Common myeloid progenitor, CD34-positive (primary cell): ENCODE results near the gene PPP1R3C.

Experiments
- CTCF ChIA-PET: fragments of 350-600 bp; sonication (Branson Sonifier 250); formaldehyde crosslinking; loops from one replicate; lab custom pipeline; 2021; ENCODE audit warnings: antibody characterized with exemption; lab: Charles Lee
- POLR2A ChIA-PET: fragments of 350-600 bp; sonication (Branson Sonifier 250); formaldehyde crosslinking; loops from one replicate; lab custom pipeline; 2021; ENCODE audit warnings: antibody characterized with exemption; lab: Charles Lee
- DNase-seq, 3 donors: peaks; one replicate each; pipeline versions ENCODE4 v3.0.0 to v3.0.0-alpha.2; 2013
- H3K27ac ChIP-seq, 2 experiments: 1 replicate in 1 of 2; 2 replicates in 1 of 2; pipeline ENCODE4 v1.7.0; 2013; ENCODE audit warnings: inconsistent platforms in 2 of 2, low read length in 2 of 2, mild to moderate bottlenecking in 2 of 2, low read depth in 1 of 2, moderate library complexity in 1 of 2; ENCODE audit not compliant: severe bottlenecking in 2 of 2, insufficient read depth in 1 of 2, poor library complexity in 1 of 2
- H3K27me3 ChIP-seq, 5 experiments: replicated peaks in 2 of 5; 1 replicate in 3 of 5; 2 replicates in 2 of 5; pipeline versions ENCODE4 v1.6.1 to v1.7.0; 2013; ENCODE audit warnings: low read length in 4 of 5, mild to moderate bottlenecking in 2 of 5, moderate library complexity in 2 of 5, inconsistent platforms in 1 of 5; ENCODE audit not compliant: insufficient read depth in 5 of 5, control insufficient read depth in 4 of 5
- H3K36me3 ChIP-seq, 4 experiments: 1 replicate in 2 of 4; 2 replicates in 2 of 4; pipeline versions ENCODE4 v1.6.1 to v1.7.0; 2013; ENCODE audit warnings: low read length in 3 of 4, control low read depth in 1 of 4, mild to moderate bottlenecking in 1 of 4; ENCODE audit not compliant: control insufficient read depth in 4 of 4, insufficient read depth in 4 of 4
- H3K4me1 ChIP-seq, 4 experiments: 1 replicate in 3 of 4; 2 replicates in 1 of 4; pipeline versions ENCODE4 v1.6.1 to v1.7.1; 2013; ENCODE audit warnings: low read length in 3 of 4, mild to moderate bottlenecking in 3 of 4, control low read depth in 1 of 4, inconsistent platforms in 1 of 4, moderate library complexity in 1 of 4; ENCODE audit not compliant: control insufficient read depth in 4 of 4, insufficient read depth in 4 of 4; ENCODE audit errors: control extremely low read depth in 1 of 4
- H3K4me3 ChIP-seq, 7 experiments: 1 replicate in 4 of 7; 2 replicates in 3 of 7; pipeline versions ENCODE4 v1.5.1 to v1.7.0; 2013; ENCODE audit warnings: mild to moderate bottlenecking in 7 of 7, low read length in 6 of 7, moderate library complexity in 6 of 7, inconsistent platforms in 2 of 7, low read depth in 2 of 7, control low read depth in 1 of 7; ENCODE audit not compliant: insufficient read depth in 4 of 7, control insufficient read depth in 1 of 7; ENCODE audit errors: extremely low read depth in 1 of 7
- H3K9me3 ChIP-seq, 5 experiments: 1 replicate in 4 of 5; 2 replicates in 1 of 5; pipeline versions ENCODE4 v1.6.1 to v1.7.1; 2013; ENCODE audit warnings: low read length in 4 of 5, mild to moderate bottlenecking in 2 of 5, inconsistent platforms in 1 of 5, low read depth in 1 of 5, moderate library complexity in 1 of 5; ENCODE audit not compliant: control insufficient read depth in 4 of 5, insufficient read depth in 2 of 5; ENCODE audit errors: control extremely low read depth in 1 of 5
- WGBS: methylation state at CpG from one replicate; pipeline ENCODE4 v1.1.5; 2013; ENCODE audit not compliant: insufficient coverage; 5-methylcytosine and 5-hydroxymethylcytosine counted together

PPP1R3C gene

DNA sequence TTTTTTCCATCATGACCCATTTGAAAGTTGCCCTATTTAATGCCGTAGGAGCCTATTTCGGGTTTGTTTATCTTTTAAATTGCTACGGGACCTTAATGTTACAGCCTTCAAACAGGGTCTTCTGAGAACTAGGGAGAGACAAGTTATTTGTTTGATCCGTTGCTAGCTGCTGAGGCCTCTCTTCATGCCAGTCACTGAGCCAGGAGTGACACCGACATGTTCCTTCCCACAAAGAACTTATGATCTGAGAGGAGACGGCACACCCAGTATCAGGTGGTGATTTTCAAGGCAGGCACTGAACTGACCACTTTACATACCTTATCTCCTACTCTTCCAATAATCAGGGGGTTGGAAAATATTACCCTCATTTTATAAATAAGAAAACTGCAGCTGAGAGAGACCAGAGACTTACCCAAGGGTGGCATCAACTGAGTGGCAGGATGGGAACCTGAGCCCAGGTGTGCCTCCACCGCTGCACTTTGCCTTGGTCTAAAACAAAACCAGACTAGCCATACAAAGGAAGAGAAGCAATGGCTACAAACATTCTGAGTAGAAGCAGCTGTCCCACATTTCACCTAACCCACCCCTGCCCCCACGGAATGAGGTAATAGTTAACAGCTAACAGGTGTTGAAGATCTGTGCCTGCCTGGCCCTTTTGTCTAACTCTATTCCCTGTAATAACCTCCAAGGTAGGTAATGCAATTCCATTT, 40.5 kb downstream of the PPP1R3C start:
- ChIA-PET POLR2A (no interaction called here), CTCF (no interaction called here)
- no peaks in the 10 kb centered on the region for H3K4me1 ChIP-seq
- H3K9me3 ChIP-seq = no peaks in the 10 kb centered on the region
- no peak overlapping the region for H3K4me3 ChIP-seq
- H3K27ac ChIP-seq = no peak overlapping the region
- no peak for DNase-seq
- peaks cover 0 to 11% (median 0%) of the 10 kb centered on the region in 5 experiments for H3K27me3 ChIP-seq
- no peaks in the 10 kb centered on the region for H3K36me3 ChIP-seq
- 96% methylated on average over 7 of the region's 8 CpGs for WGBS

DNA sequence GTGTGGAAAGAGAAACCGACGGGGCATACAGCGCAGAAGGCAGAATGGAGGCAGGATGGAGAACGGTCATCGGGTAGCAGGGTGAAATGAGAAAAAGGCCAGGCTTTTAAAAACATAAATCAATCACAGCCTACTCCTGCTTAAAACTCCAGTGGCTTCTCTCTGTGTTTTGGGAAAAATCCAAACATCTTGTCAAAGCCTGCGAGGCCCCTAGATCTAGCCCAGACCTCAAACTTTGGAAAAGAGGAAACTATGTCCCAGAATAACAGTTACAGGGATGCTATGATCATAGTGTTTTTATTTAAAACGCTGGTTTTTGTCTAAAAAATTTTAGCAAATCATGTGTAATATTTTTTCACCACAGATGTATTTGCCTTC, 41.1 kb downstream of the PPP1R3C start:
- no peak overlapping the region for H3K4me3 ChIP-seq
- no peak overlapping the region for H3K27ac ChIP-seq
- WGBS = 100% methylated on average over 1 of the region's 7 CpGs
- H3K36me3 ChIP-seq = no peaks in the 10 kb centered on the region
- H3K4me1 ChIP-seq = no peaks in the 10 kb centered on the region
- ChIA-PET POLR2A (no interaction called here), CTCF (no interaction called here)
- no peaks in the 10 kb centered on the region for H3K9me3 ChIP-seq
- DNase-seq = no peak
- H3K27me3 ChIP-seq = peaks cover 0 to 11% (median 0%) of the 10 kb centered on the region in 5 experiments

DNA sequence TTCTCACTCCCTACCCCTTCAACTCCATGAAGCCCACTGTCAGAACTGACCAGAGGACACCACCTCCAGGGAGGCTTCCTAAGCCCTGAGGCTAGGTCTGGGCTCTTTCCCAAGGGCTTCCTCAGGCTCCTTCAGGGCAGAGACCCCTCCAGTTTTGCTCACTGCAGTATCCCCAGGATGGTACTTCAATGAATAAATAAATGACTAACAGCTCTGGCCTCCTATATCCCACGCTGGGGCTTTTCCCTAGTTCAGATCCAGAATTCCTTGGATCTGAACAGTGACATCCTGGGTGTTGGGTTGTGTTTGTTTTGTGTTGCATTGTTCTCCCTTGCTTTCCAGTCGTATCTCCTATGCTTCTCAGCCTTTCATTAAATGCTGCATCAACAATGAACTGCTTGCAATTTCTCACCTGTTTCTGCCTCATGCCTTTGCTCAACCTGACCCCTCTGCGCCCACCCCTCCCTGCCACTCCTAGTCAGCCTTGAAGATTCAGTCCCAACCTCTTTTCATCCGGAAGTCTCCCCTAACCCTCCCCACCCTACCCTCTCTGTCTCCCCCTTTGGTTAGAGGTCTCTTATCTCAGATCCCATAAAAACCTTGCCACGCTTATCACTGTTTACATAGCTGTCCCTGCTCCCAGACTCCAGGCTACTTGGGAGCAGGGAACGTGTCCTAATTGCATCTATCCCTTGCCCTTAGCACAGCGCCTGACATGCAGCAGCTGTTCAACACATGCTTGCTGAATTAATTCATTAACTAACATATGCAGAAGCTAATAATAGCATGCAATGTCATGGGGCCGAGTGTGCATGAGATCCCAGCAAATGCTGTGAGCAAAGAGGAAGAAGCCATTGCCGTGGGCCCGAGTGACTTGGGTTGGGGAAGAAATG, 41.7 kb downstream of the PPP1R3C start:
- peaks cover 0 to 11% (median 0%) of the 10 kb centered on the region in 5 experiments for H3K27me3 ChIP-seq
- no peak for DNase-seq
- ChIA-PET POLR2A (no interaction called here), CTCF (no interaction called here)
- WGBS = 88% methylated on average over 5 of the region's 10 CpGs
- no peaks in the 10 kb centered on the region for H3K4me1 ChIP-seq
- H3K4me3 ChIP-seq = no peak overlapping the region
- H3K27ac ChIP-seq = no peak overlapping the region
- no peaks in the 10 kb centered on the region for H3K36me3 ChIP-seq
- no peaks in the 10 kb centered on the region for H3K9me3 ChIP-seq

DNA sequence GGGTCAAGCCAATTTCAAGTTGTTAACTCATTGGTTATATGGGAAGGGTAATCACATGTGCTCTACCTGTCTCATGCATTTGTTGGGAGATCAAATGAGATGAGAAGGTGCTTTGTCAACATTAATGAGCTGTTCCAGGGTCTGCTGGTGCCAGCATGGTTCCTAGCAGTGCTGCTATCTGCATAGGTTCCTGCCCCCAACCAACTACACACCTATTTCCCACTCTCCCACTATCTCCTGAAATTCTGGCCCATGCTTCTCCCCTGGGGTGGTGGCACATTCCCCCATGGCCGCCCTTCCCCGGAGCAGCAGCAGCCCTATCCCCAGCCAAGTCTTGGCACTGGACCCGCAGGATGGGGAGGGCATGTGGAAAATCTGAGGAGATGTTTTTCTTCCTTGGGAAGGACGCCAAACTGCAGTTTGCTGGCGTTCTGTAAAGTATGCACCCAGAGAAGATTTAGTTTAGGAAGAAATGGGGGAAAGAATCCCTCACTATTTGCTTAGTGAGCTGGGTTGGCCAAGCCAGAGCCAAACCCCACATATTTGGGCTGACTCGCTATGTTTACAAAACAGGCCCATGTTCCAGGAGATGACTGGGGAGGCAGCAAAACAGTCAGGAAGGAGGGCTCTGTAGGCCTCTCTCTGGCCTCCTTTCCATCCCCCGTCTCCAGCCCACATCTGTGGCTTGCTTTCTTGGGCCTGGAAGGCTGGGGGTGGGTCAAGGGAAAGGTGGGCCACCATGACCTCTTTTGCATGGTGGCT, 42.5 kb downstream of the PPP1R3C start:
- peaks cover 0 to 11% (median 0%) of the 10 kb centered on the region in 5 experiments for H3K27me3 ChIP-seq
- no peaks in the 10 kb centered on the region for H3K36me3 ChIP-seq
- H3K4me3 ChIP-seq = no peak overlapping the region
- CTCF ChIA-PET = no interaction called here
- no peak overlapping the region for H3K27ac ChIP-seq
- WGBS = 96% methylated on average over 4 of the region's 7 CpGs
- peaks cover 0 to 1% (median 0%) of the 10 kb centered on the region in 5 experiments for H3K9me3 ChIP-seq
- no peaks in the 10 kb centered on the region for H3K4me1 ChIP-seq
- POLR2A ChIA-PET = no interaction called here
- no peak for DNase-seq

DNA sequence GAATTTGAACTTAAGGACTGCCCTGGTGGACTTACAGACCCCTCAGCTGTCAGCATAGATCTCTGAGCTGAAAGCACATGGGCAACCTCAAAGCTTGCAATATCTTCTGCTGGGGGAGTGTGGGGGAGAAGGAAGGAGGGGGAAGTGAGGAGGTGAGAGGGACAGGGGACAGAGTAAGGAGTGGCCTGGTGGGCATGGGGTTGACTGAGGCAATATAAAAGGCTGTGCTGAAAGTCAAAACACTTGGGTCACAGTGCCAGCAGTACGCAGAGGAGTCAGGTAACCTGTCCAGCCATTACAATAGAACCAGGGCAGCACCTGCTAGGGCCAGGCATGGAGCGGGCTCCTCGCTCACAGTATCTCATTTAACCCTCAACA, 43.2 kb downstream of the PPP1R3C start:
- no peaks in the 10 kb centered on the region for H3K36me3 ChIP-seq
- no peak overlapping the region for H3K27ac ChIP-seq
- no peaks in the 10 kb centered on the region for H3K4me1 ChIP-seq
- CTCF ChIA-PET = no interaction called here
- no peak for DNase-seq
- peaks cover 0 to 1% (median 0%) of the 10 kb centered on the region in 5 experiments for H3K9me3 ChIP-seq
- peaks cover 0 to 10% (median 0%) of the 10 kb centered on the region in 5 experiments for H3K27me3 ChIP-seq
- 100% methylated on average over 1 of the region's 3 CpGs for WGBS
- no peak overlapping the region for H3K4me3 ChIP-seq
- POLR2A ChIA-PET = no interaction called here

DNA sequence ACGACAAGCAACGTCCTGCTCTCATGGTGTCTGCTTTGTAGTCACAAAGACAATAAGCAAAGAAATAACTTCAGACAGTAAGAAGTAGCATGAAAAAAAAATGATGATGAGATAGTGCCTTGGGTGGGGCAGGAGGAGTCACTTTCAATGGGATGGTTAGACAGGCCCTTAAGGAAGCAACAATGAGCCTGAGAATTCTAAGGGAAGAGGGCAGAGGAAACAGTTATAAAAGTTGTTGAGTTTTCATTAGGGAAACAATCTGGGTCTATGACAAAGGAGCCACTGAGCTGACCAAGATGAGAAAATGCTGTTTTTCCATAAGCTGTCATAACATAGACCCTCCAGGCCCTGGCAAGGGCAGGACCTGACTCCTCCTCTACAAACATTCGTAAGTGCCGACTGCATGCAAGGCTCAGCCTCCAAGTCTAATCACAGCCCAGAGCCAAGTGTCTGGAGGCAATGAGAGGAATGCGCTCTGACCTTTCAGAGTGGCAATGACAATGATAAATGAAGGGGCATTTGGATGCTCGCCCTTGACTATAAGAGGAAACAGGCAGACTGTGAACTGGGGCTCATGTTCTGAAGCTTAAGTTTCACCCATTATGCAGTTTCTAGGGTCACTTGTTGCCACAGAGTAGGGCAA, 43.7 kb downstream of the PPP1R3C start:
- H3K4me1 ChIP-seq = no peaks in the 10 kb centered on the region
- H3K9me3 ChIP-seq = peaks cover 0 to 1% (median 0%) of the 10 kb centered on the region in 5 experiments
- CTCF ChIA-PET = no interaction called here
- H3K27me3 ChIP-seq = peaks cover 0 to 9% (median 0%) of the 10 kb centered on the region in 5 experiments
- no peak for DNase-seq
- no peak overlapping the region for H3K4me3 ChIP-seq
- no peaks in the 10 kb centered on the region for H3K36me3 ChIP-seq
- POLR2A ChIA-PET = no interaction called here
- no peak overlapping the region for H3K27ac ChIP-seq
- 93% methylated on average over 4 of the region's 6 CpGs for WGBS
